HG02610 (cell line): Measurements from ENCODE around the gene THBD.

Experiments used
- ATAC-seq: cut with Tn5 transposase; IDR thresholded peaks from one replicate; pipeline ENCODE4 v1.9.1; 2021; ENCODE audit warnings: mild to moderate bottlenecking, moderate library complexity; ENCODE audit not compliant: unreplicated experiment

Gene THBD

DNA sequence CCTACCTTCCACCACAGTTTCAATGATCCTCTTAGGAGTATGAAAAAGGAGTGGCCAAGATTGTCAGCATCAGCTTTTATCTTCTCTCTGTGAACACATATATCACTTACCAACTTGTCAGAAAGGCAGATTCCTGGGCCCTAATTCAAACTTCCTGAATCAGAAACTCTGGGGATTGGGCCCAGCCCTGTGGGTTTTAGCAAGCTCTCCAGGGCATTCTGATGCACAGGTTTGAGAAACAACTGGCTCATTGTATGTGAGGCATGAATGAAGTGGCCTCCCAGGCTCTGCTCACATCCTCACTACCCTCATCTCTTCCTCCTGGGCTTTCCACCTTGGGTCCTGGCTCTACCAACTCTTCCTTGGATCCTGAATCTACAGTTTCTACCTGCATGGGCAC, 13.2 kb upstream of the THBD start:
- no peak for ATAC-seq

DNA sequence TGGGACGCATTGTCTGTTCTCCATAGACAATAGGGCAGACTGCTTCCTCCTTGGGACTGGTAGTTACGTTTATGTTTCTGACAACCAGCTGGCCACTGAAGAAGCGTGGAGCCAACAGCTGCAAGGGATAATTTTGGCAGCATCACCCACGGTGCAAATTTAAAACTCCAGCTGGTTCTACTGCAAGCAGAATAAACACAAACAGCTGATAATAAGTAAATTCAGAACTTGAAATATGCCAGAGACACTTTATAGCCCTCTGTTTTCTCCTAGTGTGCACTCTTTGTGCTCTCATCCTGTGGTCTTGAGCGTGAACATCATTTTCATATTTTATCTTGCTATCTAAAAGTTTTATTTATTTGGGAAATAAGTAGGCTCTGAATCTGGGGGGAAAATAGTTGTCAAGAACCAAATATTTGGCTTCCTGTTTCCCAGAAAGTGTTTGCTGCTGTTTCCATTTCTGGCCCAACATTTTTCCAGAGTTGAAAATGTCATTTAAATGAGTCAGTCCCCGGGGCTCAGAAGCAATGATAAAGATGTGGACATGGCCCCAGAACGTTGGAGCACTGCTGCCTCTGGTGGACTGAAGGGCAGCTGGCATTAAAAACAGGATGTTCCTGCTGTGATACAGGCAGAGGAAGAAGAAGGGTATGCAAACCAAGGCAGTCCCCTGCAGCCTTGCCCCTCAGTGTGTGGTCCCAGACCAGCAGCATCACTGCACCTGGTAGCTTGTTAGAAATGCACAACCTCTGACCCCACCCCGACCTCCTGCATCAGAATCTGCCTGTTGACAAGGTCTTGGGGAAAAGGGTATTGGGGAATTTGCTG, 12.5 kb upstream of the THBD start:
- ATAC-seq = no peak

DNA sequence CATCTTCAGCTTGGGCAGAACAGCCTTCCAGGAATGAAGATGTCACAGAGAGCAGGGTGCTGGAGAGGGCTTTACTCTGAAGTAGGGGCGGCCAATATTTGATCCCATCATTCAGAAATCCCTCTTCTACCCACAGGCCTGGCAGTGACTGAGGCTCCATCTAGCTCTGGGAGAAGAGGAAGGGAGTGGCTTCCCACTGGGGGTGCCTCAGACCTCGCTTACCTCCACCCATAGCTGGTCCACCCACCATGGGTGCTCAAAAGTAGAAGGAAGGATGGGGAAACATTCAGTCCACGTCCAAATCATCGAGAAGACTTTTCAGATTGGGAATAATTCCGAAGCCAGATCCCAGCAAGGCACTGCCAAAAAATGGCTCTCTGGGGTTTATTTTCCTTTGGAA, 11.8 kb upstream of the THBD start:
- no peak for ATAC-seq

DNA sequence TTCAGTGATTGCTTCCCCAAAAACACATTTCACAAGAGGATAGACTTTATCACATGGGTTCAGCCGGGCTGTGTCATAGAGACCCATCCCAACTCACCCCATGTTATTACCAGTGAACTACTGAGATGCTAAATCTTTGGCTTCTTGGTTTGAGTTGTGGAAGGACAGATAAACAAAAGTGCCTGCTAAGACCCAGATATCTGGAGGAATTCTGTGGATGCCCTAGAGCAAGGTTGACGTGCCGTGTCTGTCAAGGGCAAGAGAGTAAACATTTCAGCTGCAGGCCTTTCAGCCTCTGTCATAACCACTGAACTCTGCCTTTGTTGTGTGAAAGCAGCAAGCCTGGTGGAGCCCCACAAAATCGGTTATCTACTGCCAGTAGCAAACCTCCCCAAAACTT, 11.2 kb upstream of the THBD start:
- ATAC-seq = no peak

DNA sequence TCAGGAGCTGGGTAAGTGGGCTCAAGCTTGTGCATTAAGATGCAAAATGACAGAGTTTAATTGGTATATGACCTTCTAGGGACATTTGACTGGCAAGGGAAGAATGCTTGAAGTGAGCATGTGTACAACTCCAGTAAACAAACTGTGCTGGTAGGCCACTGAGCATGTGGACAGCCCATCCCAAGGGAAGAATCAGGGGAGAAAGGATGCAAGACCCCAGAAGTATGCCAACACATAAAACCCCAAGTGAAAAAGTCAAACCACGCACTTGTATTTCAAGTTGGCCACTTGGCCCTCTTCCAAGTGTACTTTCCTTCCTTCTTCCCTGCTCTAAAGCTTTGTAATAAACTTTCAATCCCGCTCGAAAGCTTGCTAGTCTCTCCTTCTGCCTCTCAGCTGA, 10.4 kb upstream of the THBD start:
- ATAC-seq = no peak

DNA sequence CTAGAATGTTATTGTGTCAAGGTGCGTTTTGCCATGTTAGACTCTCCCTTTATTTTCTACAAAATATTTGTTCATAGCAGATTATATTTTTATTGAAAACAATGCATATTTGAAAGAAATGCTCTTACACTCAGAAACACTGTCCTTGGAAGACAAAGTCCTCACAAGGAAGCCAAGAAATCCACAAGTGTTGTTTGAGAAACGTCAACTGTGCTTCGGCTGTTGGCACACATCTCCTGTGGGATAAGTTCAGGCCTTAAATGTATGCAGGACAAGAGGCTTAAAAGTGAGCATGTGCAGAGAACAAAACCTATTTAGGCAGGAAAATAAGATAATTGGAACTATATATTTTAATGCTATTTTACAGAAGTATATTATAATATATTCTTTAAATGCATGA, 9.5 kb upstream of the THBD start:
- ATAC-seq = no peak

DNA sequence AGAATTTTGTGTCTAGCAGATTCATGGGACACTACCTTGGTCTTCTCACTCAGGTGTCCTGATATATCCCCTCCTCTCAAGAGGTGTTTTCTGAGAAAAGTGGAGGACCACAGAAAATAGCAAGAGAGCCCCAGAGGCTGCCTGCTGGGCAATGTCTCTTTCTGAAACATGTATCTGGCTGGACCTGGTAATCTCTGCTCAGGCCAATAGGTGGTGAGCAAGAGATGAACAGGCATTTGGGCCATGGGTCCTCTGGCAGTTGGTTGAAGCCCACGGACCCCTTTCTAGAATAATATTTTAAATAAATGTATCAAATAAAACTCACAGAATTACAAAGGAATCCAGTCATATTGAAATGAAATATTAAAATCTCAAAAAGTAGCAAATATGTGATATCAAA, 8.8 kb upstream of the THBD start:
- ATAC-seq = no peak

DNA sequence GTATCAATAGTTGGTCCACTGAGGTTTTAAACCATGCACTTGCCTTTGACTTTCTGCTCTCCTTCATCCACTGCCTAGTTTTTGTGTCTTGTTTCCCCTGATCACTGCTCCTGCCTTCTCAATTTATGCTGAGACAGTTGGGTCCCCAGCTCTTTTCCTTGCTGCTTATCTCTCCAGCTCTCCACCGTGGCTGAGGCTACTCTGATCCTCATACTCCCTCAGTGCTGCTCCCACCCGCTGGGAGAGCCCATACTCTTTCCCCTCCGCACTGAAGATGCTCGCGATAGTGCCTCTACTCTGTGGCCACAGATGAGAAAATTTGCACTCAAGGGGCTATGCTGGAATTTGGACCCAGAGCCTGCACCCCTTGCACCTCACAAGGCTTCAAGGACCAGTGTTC, 3.4 kb upstream of the THBD start:
- ATAC-seq = no peak

DNA sequence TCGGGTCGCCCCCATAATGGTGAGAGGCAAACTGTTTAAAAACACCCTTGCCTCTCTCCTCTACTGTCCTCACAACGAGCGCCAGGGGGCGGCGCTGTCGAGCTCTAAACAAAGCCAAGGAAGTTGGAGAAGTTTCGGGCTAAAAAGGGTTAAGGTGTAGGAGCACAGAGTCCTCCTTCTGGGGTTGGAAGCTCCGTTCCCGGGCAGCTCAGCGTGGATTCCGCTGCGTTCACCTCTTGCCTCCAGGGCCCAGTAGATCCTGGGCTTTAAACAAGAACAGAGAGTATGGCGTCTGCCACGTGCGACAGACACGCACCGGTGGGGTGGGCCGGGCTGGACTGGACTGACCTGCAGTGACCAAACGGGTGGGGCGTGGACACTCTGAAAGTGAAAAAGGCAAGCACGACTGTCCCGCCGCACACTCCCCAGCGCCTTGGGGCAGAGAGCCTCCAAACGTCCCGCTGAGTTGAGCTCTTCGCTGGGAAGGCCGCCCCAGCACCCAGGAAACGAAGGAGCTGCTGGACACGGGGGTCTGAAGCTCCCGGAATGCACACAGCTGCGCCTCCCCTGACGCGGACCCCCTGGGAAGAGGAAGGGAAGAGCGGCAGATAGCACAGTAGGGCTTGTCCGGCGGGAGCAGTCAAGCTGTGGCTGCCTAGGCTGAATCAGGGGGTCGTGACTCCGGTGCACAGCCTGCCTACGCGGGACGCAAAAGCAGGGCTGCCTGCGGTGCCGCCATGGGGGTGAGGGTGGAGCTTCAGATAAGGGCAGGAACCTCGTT, 1.6 kb upstream of the THBD start:
- ATAC-seq = no peak

DNA sequence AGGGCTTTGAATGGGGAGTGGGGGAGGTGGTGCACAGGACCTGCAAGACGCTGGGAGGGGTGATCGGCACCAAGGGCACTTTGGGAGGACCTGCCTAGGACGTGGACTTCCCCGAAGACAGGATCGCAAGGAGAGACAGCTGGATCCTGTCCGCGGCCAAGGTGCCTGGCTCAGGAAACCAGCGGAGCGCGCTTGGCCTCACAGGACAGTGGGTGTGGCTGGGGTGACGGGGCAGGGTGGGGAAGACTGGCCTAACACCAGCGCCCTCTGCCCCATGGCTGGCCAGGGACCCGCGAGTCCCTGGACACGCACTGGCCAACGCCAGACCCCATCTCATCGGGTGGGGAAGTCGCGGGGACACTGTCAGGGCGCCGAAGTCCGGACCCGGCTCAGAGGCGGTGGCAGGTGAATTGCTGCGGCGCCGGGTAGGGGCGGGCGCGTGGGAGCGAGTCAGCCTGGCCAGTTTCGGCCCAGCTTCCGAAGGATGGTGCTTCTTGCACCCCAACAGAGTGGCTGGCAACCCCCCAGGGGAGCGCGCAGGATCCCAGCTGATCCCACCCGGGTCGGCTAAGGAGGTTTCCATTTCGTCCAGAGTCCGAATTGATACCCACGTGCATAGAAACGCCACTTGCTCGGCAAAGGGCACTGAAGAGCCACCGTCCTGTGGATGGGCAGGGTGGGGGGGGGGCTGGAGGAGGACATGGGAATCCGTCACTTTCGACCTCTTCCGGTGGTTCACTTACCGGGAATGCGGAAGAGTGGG, 785 bp upstream of the THBD start:
- no peak for ATAC-seq

DNA sequence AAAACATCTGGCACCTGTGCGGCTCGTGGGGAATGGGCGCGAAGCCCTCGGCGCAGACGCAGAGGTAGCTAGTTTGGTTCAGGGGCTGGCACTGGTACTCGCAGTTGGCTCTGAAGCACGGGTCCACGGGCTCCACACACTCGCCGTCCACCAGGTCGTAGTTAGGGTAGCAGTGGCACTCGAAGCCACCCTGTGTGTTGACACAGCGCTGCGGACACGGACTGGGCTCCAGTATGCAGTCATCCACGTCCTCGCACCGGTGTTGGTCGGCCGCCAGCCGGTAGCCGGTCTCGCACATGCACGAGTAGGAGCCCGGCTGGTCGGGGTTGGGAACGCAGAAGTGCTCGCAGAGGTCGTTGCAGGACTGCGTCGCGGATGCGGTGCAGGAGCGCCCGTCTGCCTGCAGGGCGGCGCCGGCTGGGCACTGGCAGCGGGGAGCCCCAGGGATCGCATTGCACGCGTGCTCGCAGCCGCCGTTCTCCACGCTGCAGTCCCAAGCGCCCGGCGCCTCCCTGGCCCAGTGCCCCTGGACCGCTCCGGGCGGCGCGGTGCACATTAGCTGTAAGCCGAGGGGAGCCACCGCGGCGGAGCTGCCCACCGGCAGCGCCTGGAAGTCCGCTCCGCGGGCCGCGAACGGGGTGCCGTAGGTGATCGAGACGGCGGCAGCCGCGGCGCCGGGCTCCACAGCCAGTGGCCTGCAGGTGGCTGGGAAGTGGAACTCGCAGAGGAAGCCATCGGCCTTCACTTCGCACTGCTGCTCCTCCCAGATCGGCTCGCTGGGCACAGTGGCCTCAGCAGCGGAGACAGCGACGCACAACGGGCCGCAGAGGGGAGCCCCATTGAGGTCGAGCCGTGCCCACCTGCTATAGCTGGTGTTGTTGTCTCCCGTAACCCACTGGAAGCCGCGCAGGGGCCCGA, 930 bp downstream of the THBD start:
- ATAC-seq = no peak

DNA sequence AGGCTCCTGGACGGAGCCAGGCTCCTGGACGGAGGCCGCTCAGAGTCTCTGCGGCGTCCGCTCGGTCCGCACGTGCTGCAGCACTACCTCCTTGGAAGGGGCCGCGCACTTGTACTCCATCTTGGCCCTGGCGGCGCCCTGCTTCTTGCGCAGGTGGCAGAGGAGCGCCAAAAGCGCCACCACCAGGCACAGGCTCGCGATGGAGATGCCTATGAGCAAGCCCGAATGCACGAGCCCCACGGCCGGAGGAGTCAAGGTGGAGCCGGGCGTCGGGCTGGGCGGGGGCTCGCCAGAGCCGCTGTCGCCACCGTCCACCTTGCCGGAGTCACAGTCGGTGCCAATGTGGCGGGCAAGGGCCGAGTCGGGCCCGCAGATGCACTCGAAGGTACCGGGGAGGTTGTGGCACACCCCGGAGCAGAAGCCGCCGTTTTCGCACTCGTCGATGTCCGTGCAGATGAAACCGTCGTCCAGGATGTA, 1.7 kb downstream of the THBD start:
- no peak for ATAC-seq

DNA sequence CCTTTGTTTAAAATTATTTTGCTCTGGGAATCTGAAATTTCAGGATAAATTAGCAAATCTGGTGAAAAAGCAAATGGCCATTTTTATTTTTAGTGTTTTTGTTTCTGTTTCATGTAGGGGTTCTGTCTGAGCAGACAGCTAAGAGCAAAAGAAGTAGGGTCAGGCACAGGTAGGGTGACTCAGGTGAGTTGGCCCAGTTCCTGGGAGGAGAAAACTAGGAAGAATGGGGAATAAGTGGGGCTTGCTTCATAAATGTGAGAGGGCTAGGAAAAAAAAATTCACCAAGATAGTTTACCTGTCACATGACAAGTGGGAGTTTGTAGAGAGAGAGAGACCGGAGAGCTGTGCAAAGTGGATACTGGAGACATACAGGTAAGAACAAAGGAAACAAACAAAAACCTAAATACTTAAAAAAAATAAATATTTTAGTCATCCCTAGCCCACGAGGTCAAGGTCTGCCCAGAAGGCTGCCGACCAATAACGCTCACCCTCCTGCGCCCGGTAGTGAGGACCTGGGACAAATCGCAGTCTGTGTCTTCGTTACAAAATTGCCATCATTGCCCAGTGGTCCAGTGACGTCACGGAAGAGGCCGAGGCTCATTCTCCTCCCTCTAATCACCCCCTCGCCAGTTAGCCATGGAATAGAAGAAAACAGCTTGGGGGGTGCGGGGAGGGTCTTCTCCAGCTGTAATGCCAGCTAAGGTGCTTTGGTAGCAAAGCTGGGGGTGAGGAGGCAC, 2.3 kb downstream of the THBD start:
- ATAC-seq = no peak

DNA sequence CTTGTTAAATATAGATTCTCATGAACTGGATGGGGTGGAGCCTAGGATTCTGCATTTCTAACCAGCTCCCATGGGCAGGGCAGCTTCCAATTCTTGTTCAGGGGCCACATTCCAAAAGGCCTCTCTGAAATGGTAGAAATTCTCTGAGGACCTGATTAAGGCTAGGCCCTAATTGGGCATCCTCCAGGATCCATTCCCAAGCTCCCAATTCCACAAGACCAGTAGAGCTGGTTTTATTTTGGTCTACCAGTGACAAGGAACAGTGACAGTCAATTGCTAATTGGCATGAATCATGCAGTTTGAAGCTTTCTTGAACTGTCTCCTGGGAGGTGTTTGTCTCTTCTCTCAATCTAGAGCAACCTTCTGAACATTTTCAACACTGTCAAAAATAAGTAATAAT, 3.0 kb downstream of the THBD start:
- ATAC-seq = no peak

DNA sequence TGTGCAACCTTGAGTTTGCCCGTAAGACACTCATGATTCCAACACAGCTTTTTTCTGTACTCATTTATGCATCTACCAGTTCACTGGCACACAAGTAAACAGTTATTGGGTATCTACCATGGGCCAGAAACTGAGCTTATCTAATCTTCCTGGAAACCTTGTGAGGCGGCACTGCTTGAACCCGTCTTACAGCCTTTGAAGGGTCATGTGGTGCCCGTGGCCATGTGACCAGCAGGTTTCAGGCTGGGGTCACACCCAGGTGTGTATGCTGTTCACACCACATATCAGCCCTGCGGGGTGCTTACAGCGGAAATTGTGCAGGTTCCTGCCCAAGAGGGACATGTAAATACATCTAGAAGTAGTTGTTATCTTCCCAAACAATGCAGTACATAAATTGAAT, 6.1 kb downstream of the THBD start:
- ATAC-seq = no peak

DNA sequence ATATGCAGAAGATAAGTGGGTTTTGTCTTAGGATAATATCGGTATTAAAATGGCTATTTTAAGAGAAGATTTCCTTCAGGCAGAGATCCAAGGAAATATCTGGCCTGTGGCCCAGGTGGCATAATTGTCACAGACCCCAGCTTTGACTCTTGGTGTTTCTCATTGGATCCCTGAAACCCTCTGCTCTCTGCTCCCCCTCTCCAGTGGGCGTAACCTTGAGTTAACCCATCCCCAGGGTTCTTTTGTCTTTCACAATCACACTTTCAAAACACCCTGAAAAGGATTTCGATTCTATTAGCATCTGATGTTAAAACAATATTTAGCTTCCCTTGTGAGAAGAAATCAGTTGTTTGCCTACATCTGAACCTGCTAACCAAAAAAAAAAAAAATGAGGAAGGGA, 7.2 kb downstream of the THBD start:
- no peak for ATAC-seq

DNA sequence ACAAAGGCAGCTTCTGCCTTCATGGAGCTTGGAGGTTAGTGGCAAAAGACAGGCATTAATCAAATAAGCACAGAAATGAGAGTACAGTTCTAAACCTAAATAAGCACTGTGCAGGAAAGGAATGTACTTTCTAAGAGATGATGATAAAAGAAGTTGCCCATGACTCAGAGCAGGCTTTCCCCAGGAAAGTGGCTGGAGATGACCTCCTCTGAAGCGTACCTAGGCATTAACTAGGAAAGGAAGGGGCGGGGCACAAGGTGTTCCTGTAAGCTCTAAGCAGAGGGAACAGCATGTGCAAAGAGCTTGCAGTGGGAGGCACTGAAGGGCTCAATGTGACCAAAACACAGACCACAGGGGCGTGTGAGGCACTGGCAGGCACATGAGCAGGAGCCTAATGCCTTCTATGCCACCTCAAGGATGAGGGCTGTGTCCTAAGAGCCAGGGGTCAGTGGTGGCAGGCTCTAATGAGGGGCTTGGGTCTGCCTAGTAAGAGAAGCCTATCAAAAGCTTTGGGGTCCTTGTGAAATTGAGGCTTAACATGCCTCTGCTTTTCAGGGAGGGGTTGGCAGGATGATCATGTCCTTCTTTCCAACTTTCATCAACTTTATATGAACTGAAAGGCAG, 9.5 kb downstream of the THBD start:
- no peak for ATAC-seq

DNA sequence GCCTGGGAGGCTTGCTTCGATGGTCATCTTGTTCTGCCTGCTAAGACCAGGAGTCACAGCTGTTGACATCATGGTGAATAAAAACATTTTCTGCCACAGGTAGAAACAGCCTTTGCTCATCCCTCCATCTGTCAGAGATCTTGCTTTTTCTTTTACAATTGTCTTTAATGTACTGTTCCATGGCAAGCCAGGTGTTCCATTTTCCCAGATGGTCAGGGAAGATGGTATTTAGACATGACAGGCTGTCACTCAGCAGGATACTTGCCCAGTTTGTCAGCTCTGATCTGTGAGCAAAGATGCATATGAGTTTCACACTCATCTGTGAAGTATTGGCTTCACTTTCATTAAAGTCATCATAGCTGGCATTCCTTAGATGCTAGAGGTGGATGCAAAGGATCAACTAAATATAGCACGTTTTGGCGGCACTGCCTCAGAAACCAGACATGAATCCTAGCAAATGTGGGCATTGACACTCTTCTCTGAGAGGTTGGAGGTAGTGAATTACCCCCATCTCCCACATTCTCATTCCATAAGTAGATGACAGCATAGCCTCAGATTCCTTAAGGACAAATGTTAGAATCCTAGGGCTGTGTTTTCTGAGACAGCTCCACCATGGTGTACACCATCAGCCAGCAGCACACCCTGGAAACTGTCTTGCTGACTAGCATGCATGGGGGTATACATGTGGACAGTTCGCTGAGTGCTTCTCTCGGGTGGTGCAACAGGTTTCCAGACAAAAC, 10.2 kb downstream of the THBD start:
- ATAC-seq = no peak

DNA sequence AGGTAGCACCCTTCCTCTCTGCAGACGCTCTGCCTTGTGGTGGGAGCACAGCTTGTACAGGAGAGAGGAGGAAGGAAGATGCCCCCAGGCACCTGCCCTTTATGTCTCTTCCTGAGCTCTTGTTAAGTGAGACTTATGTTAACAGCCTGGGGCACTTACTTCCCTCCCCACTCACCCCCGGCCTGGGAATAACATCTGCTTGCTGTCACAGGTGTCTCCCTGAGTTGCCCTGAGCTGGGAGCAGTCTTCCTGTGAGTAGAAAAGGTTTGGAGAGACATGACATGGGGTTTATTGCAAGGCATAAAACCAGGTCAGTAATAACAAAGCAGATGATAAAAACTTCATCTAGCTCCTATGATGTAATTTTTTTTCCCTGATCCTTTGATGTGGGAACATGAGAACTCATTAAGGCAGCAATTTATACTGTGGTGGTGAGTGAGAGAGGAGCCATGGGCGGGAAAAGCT, 12.4 kb downstream of the THBD start:
- no peak for ATAC-seq
